Measurements from ENCODE around the gene C1QB.

Gene C1QB

DNA sequence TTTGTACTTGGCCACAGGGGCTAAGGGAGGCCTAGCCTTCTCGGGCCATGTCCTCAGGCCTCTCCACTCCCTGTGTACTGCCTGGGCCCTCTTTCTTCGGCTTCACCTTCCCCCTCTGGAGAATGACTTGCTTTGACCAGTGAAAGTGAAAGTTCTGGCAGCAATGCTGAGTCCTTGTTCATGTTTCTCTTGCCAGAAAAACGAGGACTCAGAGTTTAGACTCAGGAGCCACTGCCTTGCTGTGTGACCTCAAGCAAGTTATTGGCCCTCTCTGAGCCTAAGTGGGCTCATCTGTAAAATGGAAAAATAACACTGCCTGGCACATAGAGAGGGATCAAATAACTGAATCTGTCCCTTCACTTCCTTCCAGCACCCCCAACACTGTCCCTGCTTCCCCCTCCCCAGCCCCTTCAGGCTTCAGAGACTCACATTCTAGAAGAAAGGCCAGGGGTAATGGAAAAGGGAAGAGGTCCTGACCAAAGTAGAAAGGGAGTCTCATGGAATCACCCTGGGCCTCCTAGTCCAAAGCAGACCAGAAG is 15.1 kb upstream of the C1QB start:
- H3K36me3 ChIP-seq (ENCODE audit: insufficient read depth, low read length) = no peaks in the 10 kb centered on the region
- TF ChIP-seq EZH2 (IDR thresholded peaks at IDR 0.05) = no peak
- no peak for TF ChIP-seq POLR2AphosphoS5 (IDR thresholded peaks at IDR 0.05; ENCODE audit: borderline replicate concordance, low read depth, low read length)
- TF ChIP-seq FOXP2 (optimal IDR thresholded peaks at IDR 0.05; ENCODE audit: control extremely low read depth, extremely low read length, insufficient read depth) = no peak
- H3K27ac ChIP-seq = no peak overlapping the region
- no peak overlapping the region for H3K9ac ChIP-seq (ENCODE audit: insufficient read length)
- no peaks in the 10 kb centered on the region for H3K9me3 ChIP-seq (ENCODE audit: low read depth, low read length)
- H3K4me3 ChIP-seq = no peak overlapping the region
- DNase-seq (ENCODE audit: low read depth, low spot score) = no peak

GRCh38 chr1:22638476-22639234 is 14.4 kb upstream of the C1QB start:
- Histone ChIP-seq H3K9me3 (ENCODE audit: low read depth, low read length) (no peaks in the 10 kb centered on the region), H3K36me3 (ENCODE audit: insufficient read depth, low read length) (no peaks in the 10 kb centered on the region), H3K4me3 (no peak overlapping the region), H3K27ac (no peak overlapping the region), H3K9ac (ENCODE audit: insufficient read length) (no peak overlapping the region)
- TF ChIP-seq EZH2 (IDR thresholded peaks at IDR 0.05) = no peak
- no peak for TF ChIP-seq POLR2AphosphoS5 (IDR thresholded peaks at IDR 0.05; ENCODE audit: borderline replicate concordance, low read depth, low read length)
- TF ChIP-seq FOXP2 (optimal IDR thresholded peaks at IDR 0.05; ENCODE audit: control extremely low read depth, extremely low read length, insufficient read depth) = no peak
- DNase-seq (ENCODE audit: low read depth, low spot score) = no peak

- no peak overlapping the region for H3K9ac ChIP-seq (ENCODE audit: insufficient read length)
- no peak for DNase-seq (ENCODE audit: low read depth, low spot score)
- no peaks in the 10 kb centered on the region for H3K9me3 ChIP-seq (ENCODE audit: low read depth, low read length)
- no peak overlapping the region for H3K4me3 ChIP-seq
- TF ChIP-seq POLR2AphosphoS5 (IDR thresholded peaks at IDR 0.05; ENCODE audit: borderline replicate concordance, low read depth, low read length) = no peak
- no peak for TF ChIP-seq FOXP2 (optimal IDR thresholded peaks at IDR 0.05; ENCODE audit: control extremely low read depth, extremely low read length, insufficient read depth)
- no peak for TF ChIP-seq EZH2 (IDR thresholded peaks at IDR 0.05)
- no peaks in the 10 kb centered on the region for H3K36me3 ChIP-seq (ENCODE audit: insufficient read depth, low read length)
- no peak overlapping the region for H3K27ac ChIP-seq
Measured at GRCh38 chr1:22639286-22639685, 13.8 kb upstream of the C1QB start.

DNA sequence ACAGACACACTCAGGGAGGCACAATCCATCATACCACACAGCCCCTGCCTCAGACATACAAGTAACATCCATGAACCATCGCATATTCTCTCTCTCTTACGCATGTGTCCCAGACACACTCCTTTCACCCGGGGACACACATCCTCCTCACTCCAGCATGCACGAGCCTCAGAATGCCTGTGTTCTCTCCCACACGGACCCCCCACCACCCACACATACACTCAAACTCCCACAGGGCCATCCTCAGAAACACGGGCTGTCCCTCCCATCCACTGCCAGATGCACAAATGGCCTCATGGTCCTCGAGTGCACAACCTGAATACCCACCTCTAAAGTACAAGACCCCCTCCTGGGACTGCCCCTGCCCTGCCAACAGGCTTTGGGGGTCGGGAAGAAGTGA is 11.8 kb upstream of the C1QB start:
- no peak overlapping the region for H3K9ac ChIP-seq (ENCODE audit: insufficient read length)
- H3K36me3 ChIP-seq (ENCODE audit: insufficient read depth, low read length) = no peaks in the 10 kb centered on the region
- no peaks in the 10 kb centered on the region for H3K9me3 ChIP-seq (ENCODE audit: low read depth, low read length)
- TF ChIP-seq FOXP2 (optimal IDR thresholded peaks at IDR 0.05; ENCODE audit: control extremely low read depth, extremely low read length, insufficient read depth) (no peak), POLR2AphosphoS5 (IDR thresholded peaks at IDR 0.05; ENCODE audit: borderline replicate concordance, low read depth, low read length) (no peak), EZH2 (IDR thresholded peaks at IDR 0.05) (no peak)
- H3K27ac ChIP-seq = no peak overlapping the region
- no peak overlapping the region for H3K4me3 ChIP-seq
- no peak for DNase-seq (ENCODE audit: low read depth, low spot score)

GRCh38 chr1:22641906-22642636 is 11.0 kb upstream of the C1QB start:
- Histone ChIP-seq H3K27ac (no peak overlapping the region), H3K36me3 (ENCODE audit: insufficient read depth, low read length) (no peaks in the 10 kb centered on the region), H3K9ac (ENCODE audit: insufficient read length) (no peak overlapping the region), H3K4me3 (no peak overlapping the region), H3K9me3 (ENCODE audit: low read depth, low read length) (no peaks in the 10 kb centered on the region)
- TF ChIP-seq FOXP2 (optimal IDR thresholded peaks at IDR 0.05; ENCODE audit: control extremely low read depth, extremely low read length, insufficient read depth) (no peak), POLR2AphosphoS5 (IDR thresholded peaks at IDR 0.05; ENCODE audit: borderline replicate concordance, low read depth, low read length) (no peak), EZH2 (IDR thresholded peaks at IDR 0.05) (no peak)
- DNase-seq (ENCODE audit: low read depth, low spot score) = no peak

DNA sequence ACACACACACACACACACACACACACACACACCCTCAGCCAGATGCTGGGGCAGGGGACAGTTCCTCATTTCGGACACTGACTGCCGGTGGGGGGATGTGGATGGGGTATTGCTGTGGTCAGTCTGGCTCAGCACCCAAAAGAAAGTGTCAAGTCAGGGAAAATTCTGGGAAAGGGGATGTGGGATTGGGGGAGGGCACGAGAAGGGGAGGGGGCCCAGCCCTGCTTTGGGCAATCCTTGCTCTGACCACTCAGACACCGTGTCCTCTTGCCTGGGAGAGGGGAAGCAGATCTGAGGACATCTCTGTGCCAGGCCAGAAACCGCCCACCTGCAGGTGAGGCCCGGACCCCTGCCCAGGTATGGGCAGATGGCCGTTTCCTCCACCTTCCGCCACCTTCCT is 9.7 kb upstream of the C1QB start, which contains the start of gene C1QC:
Gene C1QC (plus strand): TSS at position 253 of the 400 bp plus-strand sequence. CDS start 391 bp downstream, outside the sequence.
- Histone ChIP-seq H3K27ac (no peak within 1 kb of the TSS), H3K4me3 (no peak within 1 kb of the TSS), H3K9ac (ENCODE audit: insufficient read length) (no peak within 1 kb of the TSS), H3K9me3 (ENCODE audit: low read depth, low read length) (no peaks in the 10 kb centered on the region), H3K36me3 (ENCODE audit: insufficient read depth, low read length) (no peaks in the 10 kb centered on the region)
- TF ChIP-seq FOXP2 (optimal IDR thresholded peaks at IDR 0.05; ENCODE audit: control extremely low read depth, extremely low read length, insufficient read depth) = no peak
- no peak for TF ChIP-seq POLR2AphosphoS5 (IDR thresholded peaks at IDR 0.05; ENCODE audit: borderline replicate concordance, low read depth, low read length)
- TF ChIP-seq EZH2 (IDR thresholded peaks at IDR 0.05) = no peak
- no peak for DNase-seq (ENCODE audit: low read depth, low spot score)

- Histone ChIP-seq H3K27ac (no peak overlapping the region), H3K36me3 (ENCODE audit: insufficient read depth, low read length) (no peaks in the 10 kb centered on the region), H3K9me3 (ENCODE audit: low read depth, low read length) (no peaks in the 10 kb centered on the region), H3K9ac (ENCODE audit: insufficient read length) (no peak overlapping the region), H3K4me3 (no peak overlapping the region)
- no peak for DNase-seq (ENCODE audit: low read depth, low spot score)
- TF ChIP-seq FOXP2 (optimal IDR thresholded peaks at IDR 0.05; ENCODE audit: control extremely low read depth, extremely low read length, insufficient read depth) (no peak), EZH2 (IDR thresholded peaks at IDR 0.05) (no peak), POLR2AphosphoS5 (IDR thresholded peaks at IDR 0.05; ENCODE audit: borderline replicate concordance, low read depth, low read length) (no peak)
Measured at GRCh38 chr1:22643928-22644327, 9.1 kb upstream of the C1QB start.

- Histone ChIP-seq H3K36me3 (ENCODE audit: insufficient read depth, low read length) (no peaks in the 10 kb centered on the region), H3K9ac (ENCODE audit: insufficient read length) (no peak overlapping the region), H3K27ac (no peak overlapping the region), H3K4me3 (no peak overlapping the region), H3K9me3 (ENCODE audit: low read depth, low read length) (no peaks in the 10 kb centered on the region)
- DNase-seq (ENCODE audit: low read depth, low spot score) = no peak
- TF ChIP-seq FOXP2 (optimal IDR thresholded peaks at IDR 0.05; ENCODE audit: control extremely low read depth, extremely low read length, insufficient read depth) = no peak
- TF ChIP-seq POLR2AphosphoS5 (IDR thresholded peaks at IDR 0.05; ENCODE audit: borderline replicate concordance, low read depth, low read length) = no peak
- TF ChIP-seq EZH2 (IDR thresholded peaks at IDR 0.05) = no peak
Measured at GRCh38 chr1:22645931-22646330, 7.1 kb upstream of the C1QB start.

All from SK-N-MC (cell line).